Liver (tissue), 9 donors: ENCODE measurements around the gene RCOR2. TPM values are rescaled to one million over a fixed set of nuclear protein-coding genes. Genes with fewer than 3 reads are reported as not detected.

Experiments
- DNase-seq: peaks from one replicate; pipeline ENCODE4 v3.0.0-alpha.2; 2017; ENCODE audit warnings: low spot score
- H3K27ac ChIP-seq, 2 donors: one replicate each; pipeline ENCODE4 v1.7.0; 2013; ENCODE audit warnings: inconsistent platforms in 2 of 2, low read length in 2 of 2, control low read depth in 1 of 2, low read depth in 1 of 2, mild to moderate bottlenecking in 1 of 2
- H3K27me3 ChIP-seq, 4 donors: one replicate each; pipeline versions ENCODE4 v1.6.1 to v1.7.0; 2013; ENCODE audit warnings: low read length in 3 of 4, inconsistent platforms in 1 of 4, mild to moderate bottlenecking in 1 of 4, moderate library complexity in 1 of 4; ENCODE audit not compliant: control insufficient read depth in 4 of 4, insufficient read depth in 4 of 4
- H3K36me3 ChIP-seq, 4 donors: one replicate each; pipeline versions ENCODE4 v1.6.1 to v1.7.0; 2013; ENCODE audit warnings: low read length in 3 of 4, mild to moderate bottlenecking in 3 of 4, low read depth in 1 of 4, moderate library complexity in 1 of 4; ENCODE audit not compliant: control insufficient read depth in 4 of 4, insufficient read depth in 3 of 4
- H3K4me1 ChIP-seq, 4 donors: one replicate each; pipeline versions ENCODE4 v1.6.1 to v1.7.0; 2013; ENCODE audit warnings: low read length in 3 of 4, mild to moderate bottlenecking in 3 of 4, moderate library complexity in 1 of 4; ENCODE audit not compliant: control insufficient read depth in 4 of 4, insufficient read depth in 4 of 4
- H3K4me3 ChIP-seq, 3 donors: one replicate each; pipeline versions ENCODE4 v1.6.1 to v1.7.0; 2013; ENCODE audit warnings: low read length in 3 of 3, control low read depth in 1 of 3, low read depth in 1 of 3, mild to moderate bottlenecking in 1 of 3
- H3K9ac ChIP-seq, 2 donors: one replicate each; pipeline ENCODE4 v1.7.0; 2013; ENCODE audit warnings: low read length in 2 of 2, mild to moderate bottlenecking in 2 of 2, moderate library complexity in 2 of 2, control low read depth in 1 of 2, low read depth in 1 of 2
- H3K9me3 ChIP-seq, 4 donors: one replicate each; pipeline versions ENCODE4 v1.6.1 to v1.7.0; 2013; ENCODE audit warnings: low read length in 3 of 4; ENCODE audit not compliant: control insufficient read depth in 4 of 4
- ATF3 ChIP-seq: IDR thresholded peaks from 2 replicates; pipeline ENCODE4 v1.6.1; 2016; ENCODE audit warnings: antibody characterized with exemption
- EGR1 ChIP-seq, 2 donors: IDR thresholded peaks; 2 replicates each; pipeline ENCODE4 v1.6.1; 2016 to 2018; ENCODE audit warnings: antibody characterized with exemption in 2 of 2, low read depth in 2 of 2
- FOXA1 ChIP-seq: IDR thresholded peaks from 2 replicates; pipeline ENCODE4 v1.6.1; 2016; ENCODE audit warnings: antibody characterized with exemption
- GABPA ChIP-seq, 2 donors: IDR thresholded peaks in 1 of 2; conservative IDR thresholded peaks in 1 of 2; 2 replicates each; pipeline ENCODE4 v1.6.1; 2016; ENCODE audit warnings: antibody characterized with exemption in 2 of 2, mild to moderate bottlenecking in 1 of 2, moderate library complexity in 1 of 2
- HNF4G ChIP-seq: IDR thresholded peaks from 2 replicates; pipeline ENCODE4 v1.6.1; 2016; ENCODE audit warnings: antibody characterized with exemption
- JUND ChIP-seq, 2 donors: IDR thresholded peaks; 2 replicates each; pipeline ENCODE4 v1.6.1; 2016; ENCODE audit warnings: antibody characterized with exemption in 2 of 2
- MAX ChIP-seq: IDR thresholded peaks from 2 replicates; pipeline ENCODE4 v1.6.1; 2016; ENCODE audit warnings: antibody characterized with exemption
- NR2F2 ChIP-seq: IDR thresholded peaks from 2 replicates; pipeline ENCODE4 v1.6.1; 2016; ENCODE audit warnings: antibody characterized with exemption
- RAD21 ChIP-seq, 2 donors: IDR thresholded peaks; 2 replicates each; pipeline ENCODE4 v1.6.1; 2016; ENCODE audit warnings: antibody characterized with exemption in 2 of 2, mild to moderate bottlenecking in 2 of 2
- RXRA ChIP-seq, 2 donors: IDR thresholded peaks; 2 replicates each; pipeline ENCODE4 v1.6.1; 2017 to 2018; ENCODE audit warnings: antibody characterized with exemption in 2 of 2, mild to moderate bottlenecking in 1 of 2
- SP1 ChIP-seq: IDR thresholded peaks from 2 replicates; pipeline ENCODE4 v1.6.1; 2018; ENCODE audit warnings: antibody characterized with exemption, mild to moderate bottlenecking
- YY1 ChIP-seq: IDR thresholded peaks from 2 replicates; pipeline ENCODE4 v1.6.1; 2016; ENCODE audit warnings: antibody characterized with exemption, mild to moderate bottlenecking
- ZBTB33 ChIP-seq: IDR thresholded peaks from 2 replicates; pipeline ENCODE4 v1.6.1; 2016; ENCODE audit warnings: antibody characterized with exemption
- WGBS: extraction: QIAGEN DNeasy Blood & Tissue Kit; methylation state at CpG from one replicate; pipeline ENCODE4 v1.1.7; 2013; 5-methylcytosine and 5-hydroxymethylcytosine counted together
- polyA plus RNA-seq, 2 donors: library from polyadenylated mRNA; stranded (reverse) in 1 of 2; unstranded in 1 of 2; fragments of 200-250 nt in 1 of 2; fragments of >200 nt in 1 of 2; fragmentation: Nextera tagmentation in 1 of 2; extraction: Ambion mirVana in 1 of 2; gene quantifications; one replicate each; pipeline versions ENCODE4 v1.2.1 to v1.2.3, GENCODE V29; 2013 to 2015
- total RNA-seq, 2 donors: library from RNA; depleted of rRNA; stranded (reverse); fragments of >200 nt; gene quantifications; one replicate each; pipeline ENCODE4 v1.2.3, GENCODE V29; 2014
- donor health status: healthy.
- donor health status: healthy.
- donor health status: healthy.
- donor health status: healthy.
- donor health status: healthy.

The RCOR2 gene
- total and polyA plus RNA-seq, 4 donors = 0.05 to 0.19 TPM; not detected in 2

GRCh38 chr11:63939397-63939891, 22.5 kb upstream of the RCOR2 start:
- Histone ChIP-seq H3K9me3 (no peaks in the 10 kb centered on the region), H3K9ac (peak overlapping the region; percentile 45 to 75), H3K4me1 (peaks cover 3 to 16% (median 11%) of the 10 kb centered on the region in 4 donors), H3K4me3 (peak overlapping the region; percentile 47 to 73 (median 69)), H3K27ac (peak overlapping the region; percentile 18 to 31), H3K27me3 (no peaks in the 10 kb centered on the region), H3K36me3 (no peaks in the 10 kb centered on the region)
- TF ChIP-seq MAX = no peak
- TF ChIP-seq FOXA1 = no peak
- TF ChIP-seq YY1 = no peak
- TF ChIP-seq ATF3 = no peak
- TF ChIP-seq HNF4G = no peak
- no peak for TF ChIP-seq NR2F2
- no peak for TF ChIP-seq RAD21 (IDR thresholded peaks at IDR 0.05)
- no peak for TF ChIP-seq ZBTB33
- no peak for TF ChIP-seq RXRA (IDR thresholded peaks at IDR 0.05)
- no peak for TF ChIP-seq JUND (IDR thresholded peaks at IDR 0.05)
- 3% methylated on average over 26 of the region's 26 CpGs for WGBS
- DNase-seq = no peak

- H3K27ac ChIP-seq = peak within 1 kb of the TSS; percentile 18 to 64
- no peaks in the 10 kb centered on the region for H3K9me3 ChIP-seq
- H3K36me3 ChIP-seq = no peaks in the 10 kb centered on the region
- TF ChIP-seq GABPA (IDR thresholded peaks at IDR 0.05 in 1 of 2, conservative IDR thresholded peaks at IDR 0.05 in 1 of 2) (peak in 1 of 2 donors; percentile 10), EGR1 (IDR thresholded peaks at IDR 0.05; ENCODE audit: low read depth in 2 of 2) (peak in 1 of 2 donors; percentile 54), ATF3 (no peak), RXRA (IDR thresholded peaks at IDR 0.05) (peak in 1 of 2 donors; percentile 11), HNF4G (no peak), SP1 (peak; percentile 68), MAX (no peak)
- no peaks in the 10 kb centered on the region for H3K27me3 ChIP-seq
- WGBS = under 1% methylated on average over 91 of the region's 92 CpGs
- peaks cover 3 to 16% (median 11%) of the 10 kb centered on the region in 4 donors for H3K4me1 ChIP-seq
- peak within 1 kb of the TSS; percentile 69 to 73 (median 71) for H3K4me3 ChIP-seq
- H3K9ac ChIP-seq = peak within 1 kb of the TSS; percentile 45 to 75
- peak; percentile 92 for DNase-seq
Observed at GRCh38 chr11:63938479-63939396, 21.8 kb upstream of the RCOR2 start, which contains the start of gene NAA40. Gene NAA40 (plus strand): TSS chr11:63939002. CDS start chr11:63939097, 95 bp downstream.
